NCI-H345 (cell line): ENCODE measurements around the gene SSBP2.

Source experiments
- DNase-seq: peaks from one replicate; lab custom pipeline; 2025; lab: John Stamatoyannopoulos, UW

Gene SSBP2

DNA sequence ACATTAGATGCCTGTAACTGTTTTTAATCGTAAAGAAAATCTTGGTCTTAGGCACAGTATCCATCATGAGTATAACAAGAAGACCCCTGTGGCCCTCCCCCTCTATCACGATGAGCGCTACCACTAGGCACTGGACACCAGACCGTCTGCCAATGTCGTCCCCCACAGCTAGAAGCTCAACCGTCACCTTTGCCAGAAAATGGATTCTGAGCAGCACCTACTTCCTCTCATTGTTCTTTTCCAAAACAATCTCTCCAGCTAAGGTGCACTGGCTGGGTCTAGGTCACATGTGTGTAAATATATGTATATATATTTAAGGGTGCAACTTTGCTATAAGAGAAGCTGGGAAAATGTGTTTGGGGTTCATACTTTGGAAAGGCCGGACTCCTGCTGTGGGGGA lies 15.7 kb upstream of the SSBP2 start:
- DNase-seq, result no peak

DNA sequence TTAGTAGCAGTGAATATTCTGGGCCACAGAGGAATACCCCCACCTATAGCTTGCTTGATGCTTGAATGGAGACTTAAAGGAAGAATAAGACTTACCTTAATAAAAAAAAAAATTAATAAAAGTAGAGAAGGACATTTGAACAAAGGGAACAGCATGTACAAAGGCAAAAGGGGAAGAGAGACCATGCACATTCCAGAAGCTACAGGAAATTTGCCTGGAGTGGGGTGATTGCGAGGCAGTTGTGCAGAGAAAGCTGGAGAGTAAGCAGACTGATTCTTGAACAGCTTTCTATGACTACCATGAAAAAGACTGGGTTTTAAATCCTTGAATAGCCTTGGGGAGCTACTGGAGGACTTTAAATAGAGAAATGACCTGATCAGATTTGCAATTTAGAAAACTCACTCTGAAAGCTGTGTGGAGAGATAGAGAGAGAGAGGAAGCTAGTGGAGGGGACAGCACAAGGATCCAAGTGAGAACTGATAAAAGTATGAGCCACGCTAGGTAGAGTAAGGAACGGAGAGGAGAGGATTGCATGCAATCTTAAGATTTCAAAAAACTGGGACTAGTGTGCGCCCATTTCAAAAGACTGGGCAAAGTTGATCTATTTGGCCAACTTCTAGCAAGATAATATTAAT lies 12.5 kb upstream of the SSBP2 start:
- DNase-seq, result no peak

DNA sequence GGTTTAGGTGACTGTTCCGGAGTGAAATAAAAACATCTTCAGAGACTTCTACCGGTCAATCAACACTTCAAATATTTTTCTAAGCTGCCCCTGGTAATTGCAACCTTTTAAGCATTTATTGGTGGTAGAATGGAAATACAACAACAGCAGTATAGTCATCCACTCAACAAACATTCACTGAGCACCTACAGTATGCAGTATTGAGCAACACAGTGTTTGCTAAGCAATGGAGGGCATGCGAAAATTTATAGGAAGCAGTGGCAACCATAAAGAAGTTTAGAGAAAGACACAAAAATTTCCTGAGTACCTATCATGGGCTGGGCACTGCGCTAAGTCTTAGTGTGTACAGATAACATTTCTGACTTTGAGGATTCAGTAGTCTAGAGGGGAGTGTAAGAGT lies 12.0 kb upstream of the SSBP2 start:
- no peak for DNase-seq

DNA sequence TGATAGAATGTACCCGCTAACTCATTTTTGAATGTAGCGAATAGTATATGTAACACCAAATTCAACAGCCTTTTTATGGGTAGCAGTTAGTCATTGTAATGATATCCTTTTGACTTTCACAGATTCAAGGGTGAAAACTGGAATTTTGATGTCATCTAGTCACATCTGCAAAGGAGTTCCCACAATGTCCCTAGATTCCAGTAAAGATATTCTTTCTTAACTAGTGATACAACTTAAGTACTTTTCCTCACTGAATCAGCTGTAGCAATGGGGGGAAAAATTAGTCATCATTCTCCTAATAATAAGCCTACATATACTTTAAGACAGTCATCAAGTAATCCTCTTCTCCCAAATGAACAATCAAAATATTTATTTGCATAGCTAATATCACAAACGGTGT lies 11.5 kb upstream of the SSBP2 start:
- no peak for DNase-seq

DNA sequence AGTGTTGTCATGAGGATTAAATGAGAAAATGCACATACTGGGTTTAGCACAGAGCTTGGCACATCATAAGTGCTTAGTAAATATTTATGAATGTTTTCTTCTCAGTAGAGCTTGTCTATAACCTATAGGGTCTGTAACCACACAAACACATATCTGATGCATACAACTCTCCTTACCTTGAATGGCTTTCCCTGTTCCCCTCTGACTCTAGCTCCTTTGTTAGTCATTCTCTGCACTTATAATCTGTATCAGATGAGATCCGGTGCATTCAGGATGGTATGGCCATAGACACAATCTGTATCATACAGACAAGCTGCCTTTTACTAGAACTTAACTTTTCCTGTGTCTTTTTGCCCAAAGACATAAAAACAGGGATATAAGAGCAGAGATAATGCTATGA lies 11.1 kb upstream of the SSBP2 start:
- DNase-seq, result no peak

DNA sequence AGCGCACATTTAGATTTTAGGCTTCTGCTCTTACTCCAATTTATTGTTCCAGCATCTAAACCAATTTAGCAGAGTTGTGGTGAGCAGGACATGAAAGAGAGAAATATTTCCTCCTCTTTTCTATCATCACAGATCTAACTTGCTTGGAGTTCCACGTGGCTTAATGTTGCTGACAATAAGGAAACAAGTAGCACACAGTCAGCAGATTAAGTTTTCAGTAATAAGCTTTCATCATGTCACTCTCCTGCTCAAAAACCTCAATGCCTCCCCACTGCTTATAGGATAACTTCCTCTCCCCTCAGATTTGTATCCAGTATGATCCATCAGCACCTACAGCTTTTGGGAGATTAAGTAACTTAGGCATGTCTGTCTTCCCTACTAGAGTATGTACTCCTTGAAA lies 10.4 kb upstream of the SSBP2 start:
- DNase-seq, result no peak

- no peak for DNase-seq
Measured at GRCh38 chr5:81760521-81760920, 9.6 kb upstream of the SSBP2 start.

GRCh38 chr5:81759632-81760005 lies 8.7 kb upstream of the SSBP2 start:
- no peak for DNase-seq

DNA sequence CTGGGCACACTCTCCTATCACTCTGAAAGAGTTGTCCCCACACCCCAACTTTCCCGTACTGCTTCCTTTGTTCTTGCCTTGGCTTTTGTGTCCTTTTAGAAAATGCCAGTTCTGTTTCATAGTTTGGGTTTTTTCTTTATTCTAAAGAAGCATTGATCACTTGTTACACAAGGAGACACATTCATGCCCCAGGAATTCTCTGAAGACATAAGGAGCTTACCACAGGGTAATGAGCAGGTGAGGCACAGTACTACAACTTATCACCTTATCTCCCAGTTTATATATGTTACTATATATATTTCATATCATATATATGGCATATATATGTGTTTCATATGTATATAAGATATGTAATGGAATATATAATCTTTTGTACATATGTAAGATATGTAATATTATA lies 6.5 kb upstream of the SSBP2 start:
- no peak for DNase-seq

DNA sequence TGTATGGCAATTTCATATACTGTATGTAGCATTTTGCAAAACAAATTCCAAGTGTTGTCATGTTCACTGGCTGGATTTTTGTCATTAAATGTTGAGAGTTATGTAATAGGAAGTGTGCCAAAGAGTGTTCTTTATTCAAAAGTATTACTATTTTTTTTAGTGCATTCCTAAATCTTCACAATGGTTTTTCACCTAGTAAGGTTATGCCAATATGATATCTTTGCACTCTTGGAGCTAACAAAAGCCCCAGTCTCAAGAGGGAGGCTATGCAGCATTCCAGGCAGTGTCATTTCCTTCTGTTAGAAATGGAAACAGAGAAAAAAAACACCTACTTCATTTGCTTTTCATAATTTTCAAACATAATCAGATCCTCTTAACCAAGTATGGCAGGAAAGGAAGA lies 5.1 kb upstream of the SSBP2 start:
- DNase-seq, result no peak

- no peak for DNase-seq
Measured at GRCh38 chr5:81755320-81755719, 4.4 kb upstream of the SSBP2 start.

- no peak for DNase-seq
Measured at GRCh38 chr5:81754621-81755020, 3.7 kb upstream of the SSBP2 start.

GRCh38 chr5:81753429-81753828 lies 2.5 kb upstream of the SSBP2 start:
- DNase-seq, result no peak

- DNase-seq, result no peak
Measured at GRCh38 chr5:81752644-81752963, 1.7 kb upstream of the SSBP2 start.

DNA sequence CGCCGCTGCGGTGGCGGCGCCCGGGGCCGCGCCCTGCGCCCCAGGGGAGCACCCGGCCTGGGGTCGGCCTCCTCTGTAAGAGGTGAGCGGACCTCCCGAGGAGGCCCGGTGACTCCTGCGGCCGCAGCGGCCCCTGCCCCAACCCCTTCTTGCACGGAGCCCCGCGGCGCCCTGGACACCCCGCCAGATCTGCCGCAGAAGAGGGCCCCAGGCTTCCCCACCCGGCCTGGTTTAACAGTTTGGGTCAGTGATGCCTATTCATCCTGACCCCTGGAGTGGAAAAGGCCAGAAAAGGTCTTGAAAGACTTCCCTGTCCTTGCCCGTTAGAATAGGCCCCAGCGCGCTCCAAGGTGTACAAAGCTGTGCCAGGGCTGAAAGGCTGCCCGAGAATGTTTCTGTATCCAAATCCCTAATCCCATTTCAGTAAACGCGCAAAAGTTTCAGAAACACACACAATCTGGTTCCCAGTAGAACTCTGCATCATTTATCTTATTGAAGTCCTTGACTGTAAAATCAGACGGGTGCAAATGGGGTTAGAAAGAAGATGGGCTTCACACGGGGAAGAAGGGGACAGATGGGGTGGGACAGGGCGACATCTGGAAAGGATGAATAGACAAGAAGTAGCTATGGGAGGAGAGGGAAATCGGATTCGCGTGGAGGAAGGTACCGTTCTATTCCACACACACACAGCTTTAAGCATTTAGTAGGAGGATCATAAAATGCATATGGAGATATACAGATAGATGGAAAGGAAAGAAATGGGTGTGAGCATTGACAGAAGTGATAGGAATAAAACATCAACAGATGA lies 1.1 kb upstream of the SSBP2 start:
- no peak for DNase-seq

GRCh38 chr5:81750308-81751008 lies 439 bp downstream of the SSBP2 start:
- DNase-seq, result no peak

DNA sequence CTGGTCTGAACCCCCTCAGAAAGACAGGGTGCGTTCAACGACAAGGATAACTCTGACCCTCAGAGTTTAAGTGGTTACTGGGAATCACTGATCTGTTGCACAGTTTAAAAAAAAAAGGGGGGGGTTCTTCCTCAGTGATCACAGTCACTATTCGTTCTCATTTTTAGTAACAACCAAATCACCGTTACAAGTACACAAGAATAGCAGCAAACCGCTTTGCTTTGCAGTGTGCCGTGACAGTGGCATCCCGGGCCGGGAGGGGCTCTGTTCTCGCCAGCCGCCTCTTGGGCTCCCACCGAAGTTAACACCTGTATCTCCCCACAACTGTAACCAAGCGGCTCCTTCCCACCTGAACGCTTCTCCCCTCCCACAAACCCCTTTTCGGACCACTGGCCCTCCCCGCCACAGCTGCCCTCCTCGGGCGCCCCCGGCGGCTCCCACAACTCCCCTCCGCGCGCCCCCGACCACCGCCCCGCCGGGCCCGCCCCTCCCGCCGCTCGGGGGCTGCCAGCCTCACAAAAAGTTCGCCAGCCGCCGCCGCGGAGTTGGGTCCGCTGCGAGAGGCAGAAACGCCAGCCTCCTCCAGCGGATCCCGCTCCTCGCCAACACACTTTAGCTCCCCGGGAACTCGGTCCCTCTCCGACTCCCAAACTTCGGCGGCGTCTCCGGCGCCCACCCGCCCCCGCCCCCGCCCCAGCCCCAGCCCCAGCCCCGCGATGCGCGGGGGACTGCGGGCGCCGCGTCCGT lies 1.2 kb downstream of the SSBP2 start:
- DNase-seq, result peak; percentile 51

DNA sequence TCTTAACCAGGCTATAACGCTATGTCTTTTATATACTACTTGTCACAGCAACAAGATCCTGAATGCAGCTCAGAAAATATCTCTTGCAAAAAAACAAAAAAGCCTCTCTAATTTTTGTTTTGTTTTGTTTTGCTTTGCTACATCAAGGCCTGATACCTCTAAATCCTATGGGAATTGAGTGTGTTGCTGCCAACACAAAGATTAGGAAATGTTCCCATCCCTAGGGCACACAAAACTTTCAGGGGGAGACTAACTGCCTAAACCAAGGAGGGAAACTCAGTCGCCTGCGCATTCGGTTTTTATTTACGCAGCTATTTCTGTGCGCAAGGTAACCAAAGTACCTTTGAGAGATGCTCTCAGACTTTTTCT lies 1.7 kb downstream of the SSBP2 start:
- peak; percentile 28 for DNase-seq

- DNase-seq, result no peak
Measured at GRCh38 chr5:81748556-81748955, 2.3 kb downstream of the SSBP2 start.

DNA sequence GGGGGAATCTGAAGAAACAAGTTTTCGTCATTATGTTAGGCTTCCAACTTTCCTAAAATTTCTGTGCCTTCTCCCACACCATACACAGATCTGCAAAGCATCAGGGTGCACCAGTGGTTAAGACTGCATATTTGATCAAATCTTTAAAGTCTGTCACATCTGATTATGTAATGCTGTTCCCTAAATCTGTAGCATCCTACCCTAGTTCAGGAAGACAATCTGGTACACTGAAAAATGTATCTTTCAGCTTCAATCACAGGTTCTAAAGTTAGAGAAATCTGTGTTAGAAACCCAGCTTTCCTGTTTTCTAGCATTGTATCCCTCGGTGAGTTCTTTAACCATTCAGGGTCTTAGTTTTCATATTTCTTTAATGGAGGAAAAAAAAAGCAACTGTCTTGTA lies 3.9 kb downstream of the SSBP2 start:
- no peak for DNase-seq

GRCh38 chr5:81740758-81741157 lies 10.1 kb downstream of the SSBP2 start:
- no peak for DNase-seq

- DNase-seq, result no peak
Measured at GRCh38 chr5:81739291-81739690, 11.6 kb downstream of the SSBP2 start.

GRCh38 chr5:81729276-81729675 lies 21.6 kb downstream of the SSBP2 start:
- DNase-seq, result no peak
